ENCODE results near the gene TAF1D.
A peak's percentile ranks its signal among the peaks of the same experiment; 100 is the strongest.
"Not testable (repeated sequence)": the region's sequence is repeated elsewhere in the genome, so short reads cannot be mapped to it uniquely, and the experiment has no call there.

The TAF1D gene

DNA sequence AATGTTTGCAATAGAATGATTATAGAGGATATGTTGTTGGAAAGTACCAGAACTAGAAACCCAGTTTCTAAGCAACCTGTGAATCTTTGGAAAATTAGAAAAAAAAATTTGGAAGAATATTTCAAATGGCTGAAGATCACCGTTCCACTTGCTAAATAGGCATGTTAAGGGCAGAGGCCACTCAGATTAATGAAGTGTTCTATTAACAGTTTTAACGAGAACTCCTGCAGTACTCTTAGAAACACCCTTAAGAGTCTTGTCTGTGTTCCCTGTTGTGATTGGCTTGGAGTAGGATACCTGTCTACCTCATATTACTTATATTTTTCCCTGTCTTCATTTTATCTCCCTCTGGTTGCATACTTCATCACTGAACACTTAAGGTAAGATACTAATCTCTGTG, 4.8 kb upstream of the TAF1D start:
- no peak for DNase-seq

DNA sequence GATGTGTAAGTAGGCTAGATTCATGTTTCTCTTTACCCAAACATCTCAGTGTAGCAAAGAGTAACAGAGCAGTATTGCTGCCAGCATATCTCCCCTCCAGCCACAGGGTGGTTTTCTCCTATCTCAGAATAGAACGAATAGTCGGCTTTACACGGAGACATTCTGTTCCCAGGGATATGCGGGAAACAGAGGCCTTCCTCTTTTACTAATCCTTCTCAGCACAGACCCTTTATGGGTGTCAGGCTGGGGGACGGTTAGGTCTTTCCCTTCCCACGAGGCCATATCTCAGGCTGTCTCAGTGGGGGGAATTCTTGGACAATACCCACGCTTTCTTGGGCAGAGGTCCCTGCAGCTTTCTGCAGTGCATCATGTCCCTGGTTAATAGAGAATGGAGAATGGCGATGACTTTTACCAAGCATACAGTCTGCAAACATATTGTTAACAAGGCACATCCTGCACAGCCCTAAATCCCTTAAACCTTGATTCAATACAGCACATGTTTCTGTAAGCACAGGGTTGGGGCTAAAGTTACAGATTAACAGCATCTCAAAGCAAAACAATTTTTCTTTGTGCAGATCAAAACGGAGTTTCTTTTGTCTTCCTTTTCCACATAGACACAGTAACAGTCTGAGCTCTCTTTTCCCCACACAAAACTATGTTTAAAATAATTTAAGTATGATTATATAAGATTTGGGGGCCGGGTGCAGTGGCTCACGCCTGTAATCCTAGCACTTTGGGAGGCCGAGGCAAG, 3.9 kb upstream of the TAF1D start:
- not testable (repeated sequence) for DNase-seq

DNA sequence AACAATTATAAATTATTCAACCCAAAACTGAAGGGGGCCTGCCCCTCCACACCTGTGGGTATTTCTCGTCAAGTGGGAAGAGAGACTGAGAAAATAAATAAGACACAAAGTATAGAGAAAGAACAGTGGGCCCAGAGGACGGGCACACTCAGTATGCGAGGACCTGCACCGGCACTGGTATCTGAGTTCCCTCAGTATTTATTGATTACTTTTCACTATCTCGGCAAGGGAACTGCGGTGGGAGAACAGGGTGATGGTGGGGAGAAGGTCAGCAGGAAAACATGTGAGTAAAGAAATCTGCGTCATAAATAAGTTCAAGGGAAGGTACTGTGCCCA, 3.3 kb upstream of the TAF1D start:
- no peak for DNase-seq

DNA sequence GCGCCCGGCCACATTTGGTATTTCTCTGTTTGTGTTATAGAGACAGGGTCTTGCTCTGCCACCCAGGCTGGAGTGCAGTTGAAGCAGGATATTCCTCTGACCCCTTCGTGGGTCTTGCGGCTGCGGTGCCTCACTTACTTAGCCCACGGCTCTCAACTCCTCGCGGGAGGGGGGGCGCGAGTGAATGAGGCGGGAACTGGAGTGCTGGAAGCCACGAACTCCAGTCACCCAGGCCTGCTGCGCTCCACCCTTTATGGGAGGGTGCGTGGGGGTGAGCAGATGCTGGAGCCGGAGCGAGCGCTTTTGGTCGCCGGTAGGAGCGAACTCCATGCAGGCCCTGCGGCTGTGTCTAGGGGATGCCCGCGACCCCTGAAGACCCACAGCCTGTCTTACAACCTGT, 2.0 kb upstream of the TAF1D start:
- DNase-seq, result no peak

DNA sequence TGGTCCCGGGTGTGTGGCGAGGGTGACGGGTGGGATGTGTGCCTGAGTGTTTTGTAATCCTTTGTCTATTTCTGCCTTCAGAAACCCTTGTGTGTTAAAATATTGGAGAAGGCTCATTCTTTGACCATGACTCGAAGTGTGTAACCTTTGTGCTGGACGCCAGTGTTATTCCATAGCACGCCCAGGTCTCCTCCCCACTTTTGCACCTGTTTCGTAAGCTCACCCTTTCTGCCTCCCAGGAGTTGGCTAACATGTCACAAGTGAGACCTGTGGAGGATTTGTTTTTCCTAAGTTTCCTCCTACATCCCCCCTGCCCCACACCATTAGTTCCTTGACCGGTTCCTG, 559 bp upstream of the TAF1D start:
- no peak for DNase-seq

DNA sequence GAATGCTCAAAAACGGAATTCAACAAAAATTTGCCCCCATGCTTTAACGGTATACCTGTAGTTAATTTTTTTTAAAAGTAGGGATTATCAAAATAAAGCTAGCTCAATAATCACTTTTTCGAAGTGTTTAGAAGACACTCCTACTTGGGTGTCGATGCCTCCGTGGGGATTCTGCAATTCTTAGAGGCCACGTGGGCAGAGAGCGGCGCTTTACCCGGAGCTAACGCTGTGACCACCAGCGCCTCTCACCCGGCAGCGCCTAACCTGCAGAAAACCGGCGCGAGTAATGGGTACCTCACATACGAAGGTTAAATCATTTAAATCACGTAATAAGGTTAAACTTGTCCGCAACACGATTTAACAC, 583 bp downstream of the TAF1D start:
- DNase-seq, result peak; percentile 62

DNA sequence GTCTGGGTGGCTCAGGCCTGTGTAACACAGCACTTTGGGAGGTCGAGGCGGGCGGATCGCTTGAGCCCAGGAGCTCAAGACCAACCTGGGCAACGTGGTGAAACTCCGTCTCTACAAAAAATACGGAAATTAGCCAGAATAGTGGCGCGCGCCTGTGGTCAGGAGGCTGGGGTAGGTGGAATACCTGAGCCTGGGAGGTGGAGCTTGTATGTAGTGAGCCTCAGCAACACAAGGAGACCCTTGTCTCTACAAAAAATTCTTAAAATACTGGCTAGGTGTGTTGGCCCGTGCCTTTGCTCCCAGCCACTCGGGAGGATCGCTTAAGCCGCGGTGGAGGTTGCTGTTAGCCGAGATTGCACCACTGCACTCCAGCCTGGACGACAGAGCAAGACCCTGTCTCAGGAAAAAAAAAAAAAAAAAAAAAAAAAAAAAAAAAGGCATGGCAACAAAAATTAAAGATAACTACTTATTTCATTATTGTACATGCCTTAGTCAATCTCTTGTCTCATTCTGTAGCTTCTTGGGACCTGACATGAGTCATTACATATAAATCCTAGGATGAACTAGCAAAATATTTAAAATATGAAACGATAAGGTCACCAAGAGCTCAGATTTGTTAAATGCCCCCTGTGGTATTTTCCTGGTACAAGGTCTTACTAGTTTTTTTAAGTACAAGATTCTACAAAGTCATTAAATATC, 1.1 kb downstream of the TAF1D start:
- peak; percentile 82 for DNase-seq

DNA sequence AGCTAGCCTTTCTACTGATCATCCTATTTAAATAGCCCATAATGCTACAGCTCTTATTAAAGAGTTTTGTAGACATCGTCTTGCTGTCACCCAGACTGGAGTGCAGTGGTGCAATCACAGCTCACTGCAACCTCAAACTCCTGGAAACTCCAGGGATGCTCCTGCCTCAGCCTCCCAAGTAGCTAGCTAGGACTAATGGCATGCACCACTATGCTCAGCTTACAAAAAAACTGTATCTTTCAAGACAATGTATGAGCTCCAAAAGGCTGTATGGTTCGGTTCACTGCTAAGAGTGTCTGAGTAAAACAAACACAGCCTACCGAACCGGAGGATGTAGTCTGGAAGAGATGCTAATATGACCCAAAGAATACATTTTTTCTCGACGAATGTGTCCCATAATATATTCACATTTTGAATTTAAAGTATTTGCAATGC, 2.6 kb downstream of the TAF1D start:
- DNase-seq, result no peak

DNA sequence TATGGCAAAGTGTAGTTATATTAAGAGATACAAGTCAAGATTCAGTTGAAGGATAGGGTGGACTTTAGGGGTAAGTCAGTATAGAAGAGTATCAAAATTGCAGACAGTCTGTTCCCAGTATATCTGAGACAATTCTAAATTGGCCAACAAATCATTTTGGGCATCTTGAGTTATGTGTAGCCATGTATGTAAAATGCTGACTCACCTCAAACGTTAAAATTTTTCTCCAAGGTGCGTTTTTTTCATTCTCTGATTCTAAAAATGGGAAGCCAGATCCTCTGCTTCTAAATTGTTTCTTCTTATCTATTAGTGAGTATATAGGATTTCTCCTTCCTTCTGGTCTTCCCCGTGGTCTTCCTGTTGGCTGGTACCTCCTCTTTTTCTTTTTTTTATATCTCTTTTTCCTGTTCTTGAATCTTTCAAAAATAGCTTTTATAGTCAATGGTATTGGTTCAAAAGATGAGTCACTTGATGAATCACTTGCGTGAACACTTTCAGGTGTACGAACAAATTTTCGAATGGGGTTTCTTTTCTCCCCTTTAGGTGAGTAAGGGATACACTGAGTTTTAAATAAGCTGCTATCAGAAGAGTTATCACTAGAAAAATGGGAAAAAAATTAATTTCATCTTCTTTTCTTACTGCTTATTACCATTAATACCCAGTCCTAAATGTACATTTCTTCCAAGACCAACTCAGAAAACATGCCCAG, 3.2 kb downstream of the TAF1D start:
- peak; percentile 24 for DNase-seq

DNA sequence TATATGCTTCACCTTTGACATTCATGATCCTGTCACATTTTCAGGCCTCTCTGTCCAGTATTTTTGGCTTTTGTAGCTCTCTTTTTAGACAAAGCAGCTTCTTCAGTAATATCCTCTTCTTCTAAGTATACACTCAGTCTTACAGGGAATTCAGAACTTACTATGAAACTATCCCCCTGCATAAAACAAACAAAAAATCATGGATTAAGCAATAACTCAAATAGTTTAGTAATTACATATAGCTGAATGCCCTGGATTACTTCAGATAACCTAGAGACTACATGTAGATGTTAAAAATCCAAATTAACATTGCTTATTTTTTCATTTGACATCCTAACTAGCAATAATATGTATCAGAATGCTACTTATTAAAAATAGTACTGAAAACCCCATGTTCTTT, 5.2 kb downstream of the TAF1D start:
- DNase-seq, result no peak

DNA sequence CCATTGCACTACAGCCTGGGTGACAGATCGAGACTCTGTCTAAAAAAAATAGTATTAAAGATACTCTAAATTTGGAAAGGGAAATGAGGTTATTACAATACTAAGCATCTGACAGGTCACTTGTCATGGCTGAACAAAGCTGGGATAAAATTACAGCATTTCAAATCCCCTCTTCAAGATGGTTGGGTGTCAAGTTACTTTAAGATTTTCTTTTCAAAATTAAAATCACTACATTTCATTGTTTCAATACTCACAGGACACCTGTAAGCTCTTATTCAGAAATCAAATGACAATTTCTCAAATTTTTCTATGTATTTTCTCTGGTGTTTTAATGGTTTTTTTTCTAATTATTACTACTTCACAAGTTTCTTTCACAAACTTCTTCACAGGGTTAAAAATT, 5.7 kb downstream of the TAF1D start:
- DNase-seq, result no peak

DNA sequence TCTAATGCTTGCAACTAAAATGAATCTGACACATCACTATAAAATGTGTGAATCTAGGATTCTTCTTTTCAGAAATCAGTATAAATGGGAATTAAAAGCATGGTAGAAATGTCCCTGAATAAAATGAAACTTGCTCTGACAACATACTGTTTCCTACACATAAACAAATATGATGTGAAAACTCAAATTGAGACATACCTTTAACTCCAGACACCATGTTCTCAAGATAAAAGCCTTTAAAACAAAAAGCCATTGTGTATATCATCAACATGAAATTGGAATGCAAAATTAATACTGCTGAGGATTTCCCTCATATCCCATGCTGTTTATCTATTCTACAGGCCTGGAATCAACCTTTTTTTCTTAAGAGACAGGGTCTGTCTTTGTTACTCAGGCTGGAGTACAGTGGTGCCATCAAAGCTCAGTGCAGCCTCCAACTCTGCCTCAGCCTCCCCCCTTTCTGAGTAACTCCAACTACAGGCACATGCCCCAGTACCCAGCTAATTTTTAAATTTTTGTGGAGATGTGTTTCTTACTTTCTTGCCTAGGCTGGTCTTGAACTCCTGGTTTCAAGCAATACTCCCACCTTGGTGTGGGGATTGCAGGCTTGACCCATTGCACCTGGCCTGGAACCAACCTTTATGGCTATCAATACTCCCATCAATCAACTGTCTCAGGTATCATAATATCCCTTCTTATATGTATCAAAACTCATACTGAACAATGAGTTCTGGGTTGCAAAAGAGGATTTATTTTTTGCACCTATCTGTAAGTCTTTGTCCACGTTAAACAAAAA, 6.7 kb downstream of the TAF1D start:
- no peak for DNase-seq

DNA sequence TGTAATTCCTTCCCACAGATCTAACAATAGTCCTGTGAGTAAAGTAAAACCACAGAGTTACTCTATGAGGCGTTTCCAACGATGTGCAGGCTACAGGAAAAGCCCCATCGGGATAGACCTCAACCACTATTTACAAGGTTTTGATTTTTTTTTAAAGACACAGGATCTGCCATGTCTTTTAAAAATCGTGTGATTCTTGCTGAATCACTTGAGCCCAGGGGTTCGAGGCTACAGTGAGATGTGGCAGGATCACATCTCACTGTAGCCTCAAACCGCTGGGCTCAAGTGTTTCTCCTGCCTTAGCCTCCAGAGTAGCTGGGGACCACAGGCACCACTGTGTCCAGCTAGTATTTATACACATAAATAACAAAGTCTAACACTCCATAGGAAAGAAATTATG, 7.8 kb downstream of the TAF1D start:
- no peak for DNase-seq

DNA sequence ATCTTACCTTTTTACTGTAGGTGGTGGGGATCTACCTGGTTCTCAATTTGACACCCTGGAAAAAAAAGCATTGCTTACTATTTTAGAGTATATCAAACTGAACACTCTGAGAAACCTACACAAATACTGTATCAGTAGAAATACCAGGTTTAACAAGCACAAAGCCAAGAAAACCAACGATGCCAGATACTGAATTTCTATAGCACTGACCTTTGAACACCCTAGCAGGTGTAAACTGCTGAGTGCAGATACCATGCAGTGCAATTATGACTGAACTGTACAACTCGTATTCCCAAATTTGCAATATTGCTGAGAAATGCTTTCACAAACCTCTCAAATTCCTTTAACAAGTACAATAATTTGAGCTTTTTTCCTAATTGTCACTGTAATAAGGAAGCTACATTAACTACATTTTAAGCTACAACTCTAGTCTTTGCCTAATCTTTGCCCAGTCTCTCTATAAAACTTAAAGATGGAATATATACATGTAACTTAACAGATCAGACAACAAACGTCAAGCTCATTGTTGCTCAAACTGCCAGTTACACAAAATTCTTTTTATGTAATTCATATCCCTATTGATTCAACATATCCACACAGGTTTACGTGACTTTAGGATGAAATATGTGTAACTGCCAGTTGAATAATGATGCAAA, 8.9 kb downstream of the TAF1D start:
- no peak for DNase-seq

DNA sequence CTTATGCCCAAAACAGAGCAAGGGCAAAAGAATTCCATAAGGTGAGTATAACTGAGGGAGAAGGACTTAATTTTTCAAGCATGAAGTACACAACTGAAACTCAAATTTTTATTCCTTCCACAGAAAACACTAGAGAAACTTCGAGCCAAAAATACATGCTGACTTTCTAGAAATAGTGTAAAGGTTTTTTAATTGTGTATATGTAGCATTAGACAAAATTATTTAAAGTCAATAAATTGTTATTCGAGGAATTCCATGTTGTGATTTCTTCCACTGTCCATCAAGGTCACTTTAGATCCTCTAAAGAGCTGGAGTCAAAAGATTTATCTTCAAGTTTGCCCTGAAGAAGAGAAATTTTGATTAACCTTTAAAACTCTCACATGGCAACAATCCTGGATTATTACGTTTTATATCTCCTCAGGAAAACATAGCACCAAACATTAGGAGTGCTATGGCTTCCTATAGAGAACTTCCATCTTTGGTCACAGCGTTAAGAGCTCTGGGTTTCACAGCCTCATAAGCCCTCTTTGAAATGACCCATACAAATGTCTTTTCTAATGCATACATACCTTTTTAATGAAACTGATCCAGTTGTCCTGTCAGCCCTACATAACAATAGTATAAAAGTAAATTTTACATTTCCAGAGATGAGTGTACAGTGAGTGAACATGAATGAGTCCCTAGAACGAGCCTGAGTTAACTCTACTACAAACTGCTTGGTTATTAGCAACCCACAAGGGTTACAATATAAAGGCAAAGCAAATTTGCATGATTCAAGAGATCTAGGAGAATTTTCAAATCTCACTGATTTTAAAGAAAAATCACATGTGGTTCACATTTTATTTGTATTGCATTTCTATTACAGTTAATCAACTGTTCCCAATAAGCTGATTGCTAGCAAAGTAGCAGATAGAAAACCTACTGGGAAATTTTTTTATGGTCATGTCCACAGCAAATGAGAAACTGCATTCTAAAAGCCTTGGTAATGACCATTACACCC, 10.9 kb downstream of the TAF1D start:
- no peak for DNase-seq

DNA sequence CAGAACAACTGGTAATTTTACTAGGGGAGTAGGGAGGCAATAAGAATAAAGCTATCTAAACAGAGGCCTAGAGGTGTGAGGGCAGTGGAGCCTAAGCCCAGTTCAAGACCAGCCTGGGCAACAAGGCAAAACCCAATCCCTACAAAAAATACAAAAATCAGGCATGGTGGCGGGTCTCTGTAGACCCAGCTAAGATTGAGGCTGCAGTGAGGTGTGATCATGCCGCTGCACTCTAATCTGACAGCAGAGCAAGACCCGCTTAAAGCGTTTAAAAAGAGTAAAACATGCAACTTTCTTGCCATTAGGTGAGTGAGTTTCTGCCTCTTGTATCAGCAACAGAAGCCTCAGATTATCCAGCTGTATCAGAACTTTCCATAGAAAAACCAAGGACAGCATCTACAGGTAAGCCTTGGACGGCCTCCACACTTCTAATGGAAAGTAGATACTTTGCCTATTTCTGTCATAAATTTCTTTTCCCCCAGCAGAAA, 12.1 kb downstream of the TAF1D start:
- DNase-seq, result peak; percentile 17

DNA sequence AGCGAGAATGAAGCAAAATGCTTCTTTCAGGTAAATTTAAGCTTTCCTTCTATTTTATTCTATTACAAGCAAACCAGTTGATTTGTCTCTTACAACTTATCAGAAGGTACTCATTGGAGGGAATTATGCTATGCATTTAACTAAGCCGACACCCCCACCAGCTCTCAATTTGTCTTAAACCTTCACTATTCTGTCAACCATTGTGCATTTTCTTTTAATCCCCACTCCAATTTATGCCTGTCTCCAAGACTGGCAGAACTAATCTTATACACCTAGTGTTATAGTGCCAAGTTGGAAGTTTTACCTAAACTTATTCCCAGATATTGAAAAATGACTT, 12.5 kb downstream of the TAF1D start:
- no peak for DNase-seq

DNA sequence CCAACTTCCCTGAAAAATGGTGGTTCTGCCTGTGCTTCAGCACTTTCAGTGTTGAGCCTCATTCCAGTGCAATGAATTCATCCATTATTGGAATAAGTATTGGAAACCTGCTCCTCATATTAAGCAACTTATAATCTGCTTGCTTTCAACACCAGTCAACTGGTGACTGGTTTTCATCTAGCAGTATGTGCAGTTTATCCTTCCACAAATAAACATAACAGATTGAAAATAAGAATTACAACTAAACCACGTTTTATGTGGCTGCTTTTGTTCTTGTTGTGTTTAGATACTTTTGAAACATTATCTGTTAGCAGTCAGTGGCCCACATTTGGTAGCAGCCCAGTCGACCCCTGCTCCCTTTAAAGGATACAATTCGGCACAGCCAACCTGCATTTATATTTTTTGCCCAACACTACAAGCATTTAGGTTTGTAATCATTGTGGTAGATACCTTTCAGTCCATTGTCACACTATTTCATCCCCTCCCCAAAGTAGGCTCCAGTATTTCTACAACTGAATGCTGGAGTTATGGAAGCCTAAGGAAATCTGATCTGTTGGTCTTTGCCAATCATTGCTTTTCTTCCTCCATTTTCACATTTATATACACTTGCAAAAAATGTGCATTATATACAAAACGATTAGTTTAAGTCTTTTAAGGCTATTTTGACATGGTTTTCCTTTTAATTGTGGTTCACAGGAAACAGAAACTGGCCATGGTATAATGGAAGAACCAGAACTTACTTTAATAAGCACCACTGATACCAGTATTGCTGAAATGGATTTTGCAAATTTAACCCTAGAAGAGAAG, 13.1 kb downstream of the TAF1D start:
- DNase-seq, result no peak

DNA sequence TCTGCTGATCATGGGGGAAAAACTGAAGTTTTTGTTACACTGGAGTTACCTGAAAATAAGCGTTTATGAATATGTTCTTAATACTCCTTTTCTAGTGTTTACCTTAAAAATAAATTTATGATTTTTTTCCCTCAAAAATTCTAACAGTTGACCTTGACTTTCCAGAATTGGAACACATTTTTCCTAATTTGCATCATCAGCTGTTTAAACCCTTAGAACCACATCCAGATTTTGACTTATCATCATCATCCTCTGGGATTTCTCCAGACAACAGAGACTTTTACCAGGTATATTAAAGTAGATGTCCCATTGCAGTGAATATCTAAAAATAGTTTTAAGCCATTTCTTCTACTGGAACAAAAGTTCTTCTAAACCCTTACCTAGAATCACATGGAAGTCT, 17.2 kb downstream of the TAF1D start:
- no peak for DNase-seq

DNA sequence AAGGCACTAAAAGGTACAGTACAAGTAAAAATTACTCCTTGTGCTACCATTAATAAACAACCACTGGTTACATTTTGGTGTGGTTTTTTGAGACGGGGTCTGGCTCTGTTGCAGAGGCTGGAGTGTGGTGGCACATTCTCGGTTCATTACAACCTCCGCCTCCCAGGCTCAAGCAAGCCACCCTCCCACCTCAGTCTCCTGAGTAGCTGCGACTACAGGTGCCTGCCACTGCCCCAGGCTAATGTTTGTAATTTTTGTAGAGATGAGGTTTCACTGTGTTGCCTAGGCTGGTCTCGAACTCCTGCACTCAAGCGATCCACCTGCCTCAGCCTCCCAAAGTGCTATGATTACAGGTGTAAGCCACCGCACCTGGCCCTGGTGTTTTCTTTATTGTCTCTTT, 20.8 kb downstream of the TAF1D start:
- no peak for DNase-seq

DNA sequence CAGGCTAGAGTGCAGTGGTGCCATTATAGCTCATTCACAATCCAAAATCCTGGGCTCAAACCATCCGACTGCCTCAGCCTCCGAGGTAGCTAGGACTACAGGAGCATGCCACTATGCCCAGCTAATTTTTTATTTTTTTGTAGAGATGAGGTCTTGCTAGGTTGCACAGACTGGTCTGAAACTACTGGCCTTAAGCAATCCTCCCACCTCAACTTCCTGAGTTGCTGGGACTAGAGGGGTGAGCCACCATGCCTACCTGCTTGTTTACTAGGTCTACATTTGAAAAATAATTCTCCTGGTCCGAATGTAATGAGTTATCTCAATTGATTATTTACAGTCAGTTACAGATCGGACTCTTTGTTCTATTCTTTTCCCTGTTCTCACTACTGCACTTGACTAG, 22.0 kb downstream of the TAF1D start:
- no peak for DNase-seq

Measured in fibroblast of skin of right biceps (primary cell).